ENCODE results near the gene EPB41L4B. TPM values are rescaled to one million over a fixed set of nuclear protein-coding genes. Genes with fewer than 3 reads are reported as not detected.
A peak's percentile ranks its signal among the peaks of the same experiment; 100 is the strongest.

EPB41L4B gene
- total RNA-seq, 4 donors from 2014 or later, result 0.42 to 2.3 (median 1.5) TPM

- Histone ChIP-seq H3K9me3 (no peaks in the 10 kb centered on the region), H3K4me1 (peaks cover 0 to 8% (median 6%) of the 10 kb centered on the region in 4 donors), H3K36me3 (no peaks in the 10 kb centered on the region), H3K4me3 (no peak overlapping the region), H3K27ac (replicated peaks in 1 of 4) (no peak overlapping the region), H3K27me3 (peaks cover 0 to 17% (median 0%) of the 10 kb centered on the region in 4 donors)
- TF ChIP-seq EP300 (IDR thresholded peaks at IDR 0.05) (no peak), POLR2A (IDR thresholded peaks at IDR 0.05; ENCODE audit: low read depth) (no peak), CTCF (IDR thresholded peaks at IDR 0.05) (no peak), POLR2AphosphoS5 (IDR thresholded peaks at IDR 0.05) (no peak)
- no peak for DNase-seq (ENCODE audit: extremely low spot score)
- intact Hi-C loops (cut with DNase I), result no loop called here
- 78% methylated on average over 2 of the region's 2 CpGs for WGBS
Measured at GRCh38 chr9:109354190-109354589, 33.3 kb upstream of the EPB41L4B start.

- no peaks in the 10 kb centered on the region for H3K36me3 ChIP-seq
- H3K27ac ChIP-seq (replicated peaks in 1 of 4), result no peak overlapping the region
- no peak overlapping the region for H3K4me3 ChIP-seq
- TF ChIP-seq POLR2A (IDR thresholded peaks at IDR 0.05; ENCODE audit: low read depth), result no peak
- no peak for TF ChIP-seq POLR2AphosphoS5 (IDR thresholded peaks at IDR 0.05)
- TF ChIP-seq EP300 (IDR thresholded peaks at IDR 0.05), result no peak
- no peak for TF ChIP-seq CTCF (IDR thresholded peaks at IDR 0.05)
- 73% methylated on average over 5 of the region's 5 CpGs for WGBS
- peaks cover 0 to 11% (median 10%) of the 10 kb centered on the region in 4 donors for H3K4me1 ChIP-seq
- intact Hi-C loops (cut with DNase I), result no loop called here
- peaks cover 0 to 12% (median 0%) of the 10 kb centered on the region in 4 donors for H3K27me3 ChIP-seq
- H3K9me3 ChIP-seq, result no peaks in the 10 kb centered on the region
- no peak for DNase-seq (ENCODE audit: extremely low spot score)
Measured at GRCh38 chr9:109351032-109351431, 30.2 kb upstream of the EPB41L4B start.

GRCh38 chr9:109349421-109349846 is 28.6 kb upstream of the EPB41L4B start:
- DNase-seq (ENCODE audit: extremely low spot score), result no peak
- intact Hi-C loops (cut with DNase I), result no loop called here
- peaks cover 0 to 11% (median 10%) of the 10 kb centered on the region in 4 donors for H3K4me1 ChIP-seq
- H3K36me3 ChIP-seq, result no peaks in the 10 kb centered on the region
- TF ChIP-seq EP300 (IDR thresholded peaks at IDR 0.05), result peak; percentile 38
- TF ChIP-seq POLR2AphosphoS5 (IDR thresholded peaks at IDR 0.05), result peak in 1 of 2 donors; percentile 64
- no peak for TF ChIP-seq CTCF (IDR thresholded peaks at IDR 0.05)
- no peak for TF ChIP-seq POLR2A (IDR thresholded peaks at IDR 0.05; ENCODE audit: low read depth)
- H3K27ac ChIP-seq (replicated peaks in 1 of 4), result no peak overlapping the region
- peaks cover 0 to 4% (median 0%) of the 10 kb centered on the region in 4 donors for H3K27me3 ChIP-seq
- no peak overlapping the region for H3K4me3 ChIP-seq
- H3K9me3 ChIP-seq, result no peaks in the 10 kb centered on the region

- Histone ChIP-seq H3K9me3 (no peaks in the 10 kb centered on the region), H3K4me1 (peaks cover 0 to 11% (median 10%) of the 10 kb centered on the region in 4 donors), H3K4me3 (no peak overlapping the region), H3K36me3 (no peaks in the 10 kb centered on the region), H3K27me3 (peaks cover 0 to 1% (median 0%) of the 10 kb centered on the region in 4 donors), H3K27ac (replicated peaks in 1 of 4) (no peak overlapping the region)
- TF ChIP-seq CTCF (IDR thresholded peaks at IDR 0.05) (no peak), POLR2AphosphoS5 (IDR thresholded peaks at IDR 0.05) (no peak), EP300 (IDR thresholded peaks at IDR 0.05) (no peak), POLR2A (IDR thresholded peaks at IDR 0.05; ENCODE audit: low read depth) (no peak)
- no peak for DNase-seq (ENCODE audit: extremely low spot score)
- WGBS, result 88% methylated on average over 3 of the region's 3 CpGs
- intact Hi-C loops (cut with DNase I), result no loop called here
Measured at GRCh38 chr9:109346904-109347303, 26.0 kb upstream of the EPB41L4B start.

- no peak overlapping the region for H3K27ac ChIP-seq (replicated peaks in 1 of 4)
- H3K4me3 ChIP-seq, result no peak overlapping the region
- no peaks in the 10 kb centered on the region for H3K36me3 ChIP-seq
- H3K4me1 ChIP-seq, result peaks cover 0 to 11% (median 10%) of the 10 kb centered on the region in 4 donors
- 89% methylated on average over 3 of the region's 3 CpGs for WGBS
- H3K27me3 ChIP-seq, result no peaks in the 10 kb centered on the region
- TF ChIP-seq POLR2AphosphoS5 (IDR thresholded peaks at IDR 0.05), result no peak
- no peak for DNase-seq (ENCODE audit: extremely low spot score)
- H3K9me3 ChIP-seq, result no peaks in the 10 kb centered on the region
- intact Hi-C loops (cut with DNase I), result no loop called here
Measured at GRCh38 chr9:109344866-109345265, 24.0 kb upstream of the EPB41L4B start.

All from esophagus muscularis mucosa (tissue), 4 donors.